ENCODE measurements around the gene ZBTB33.

GRCh38 chrX:120294651-120295050 is 44.0 kb downstream of the ZBTB33 start:
- no peak for TF ChIP-seq TAF1 (IDR thresholded peaks at IDR 0.05; ENCODE audit: low read depth)
- TF ChIP-seq CTCF (IDR thresholded peaks at IDR 0.05; ENCODE audit: poor library complexity, severe bottlenecking): no peak
- TF ChIP-seq EP300 (conservative IDR thresholded peaks at IDR 0.05; ENCODE audit: poor library complexity, severe bottlenecking): no peak
- TF ChIP-seq EZH2 (IDR thresholded peaks at IDR 0.05; ENCODE audit: borderline replicate concordance, insufficient read depth, low read length, poor library complexity, severe bottlenecking): no peak
- TF ChIP-seq POLR2AphosphoS5 (IDR thresholded peaks at IDR 0.05): no peak
- TF ChIP-seq MXI1 (conservative IDR thresholded peaks at IDR 0.05; ENCODE audit: poor library complexity, severe bottlenecking): no peak
